GM18873 (cell line): ENCODE measurements around the gene ASB16.
"Not testable (repeated sequence)": the region's sequence is repeated elsewhere in the genome, so short reads cannot be mapped to it uniquely, and the experiment has no call there.

ENCODE experiments used
- ATAC-seq: cut with Tn5 transposase; IDR thresholded peaks from one replicate; pipeline ENCODE4 v1.9.1; 2021; ENCODE audit warnings: mild to moderate bottlenecking, moderate library complexity, moderate number of reproducible peaks; ENCODE audit not compliant: unreplicated experiment, low FRiP score

The ASB16 gene, protein sequence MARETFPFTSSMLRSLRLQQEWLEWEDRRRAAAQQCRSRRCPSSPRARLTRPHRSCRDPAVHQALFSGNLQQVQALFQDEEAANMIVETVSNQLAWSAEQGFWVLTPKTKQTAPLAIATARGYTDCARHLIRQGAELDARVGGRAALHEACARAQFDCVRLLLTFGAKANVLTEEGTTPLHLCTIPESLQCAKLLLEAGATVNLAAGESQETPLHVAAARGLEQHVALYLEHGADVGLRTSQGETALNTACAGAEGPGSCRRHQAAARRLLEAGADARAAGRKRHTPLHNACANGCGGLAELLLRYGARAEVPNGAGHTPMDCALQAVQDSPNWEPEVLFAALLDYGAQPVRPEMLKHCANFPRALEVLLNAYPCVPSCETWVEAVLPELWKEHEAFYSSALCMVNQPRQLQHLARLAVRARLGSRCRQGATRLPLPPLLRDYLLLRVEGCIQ

DNA sequence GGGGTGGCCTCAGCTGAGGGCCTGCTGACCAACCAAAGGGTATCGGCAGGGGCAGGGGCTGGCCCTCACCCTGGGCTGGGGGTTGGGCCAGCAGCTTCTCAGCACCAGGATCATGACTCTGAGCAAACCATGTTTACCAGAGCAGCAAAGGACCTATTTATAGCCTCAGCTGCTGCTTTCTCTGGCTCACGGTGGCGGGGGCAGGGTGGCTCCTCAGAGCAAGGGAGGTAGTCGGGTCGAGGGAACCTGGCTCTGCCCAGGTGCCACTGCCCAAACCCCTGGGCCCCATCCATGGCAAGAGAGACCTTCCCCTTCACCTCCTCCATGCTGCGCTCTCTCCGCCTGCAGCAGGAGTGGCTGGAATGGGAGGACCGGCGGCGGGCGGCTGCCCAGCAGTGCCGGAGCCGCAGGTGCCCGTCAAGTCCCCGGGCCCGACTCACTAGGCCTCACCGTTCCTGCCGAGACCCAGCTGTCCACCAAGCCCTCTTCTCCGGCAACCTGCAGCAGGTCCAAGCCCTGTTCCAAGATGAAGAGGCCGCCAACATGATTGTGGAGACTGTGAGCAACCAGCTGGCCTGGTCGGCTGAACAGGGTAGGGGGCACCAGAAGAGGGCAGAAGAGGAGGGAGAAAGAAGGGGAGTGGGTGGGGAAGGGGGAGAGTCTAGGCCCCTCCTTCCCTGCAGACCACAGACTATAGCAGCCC, at the start of gene ASB16:
ASB16 (plus strand) TSS at position 206 of the 703 bp plus-strand sequence; CDS start at position 292, 86 bp downstream.
- no peak for ATAC-seq

DNA sequence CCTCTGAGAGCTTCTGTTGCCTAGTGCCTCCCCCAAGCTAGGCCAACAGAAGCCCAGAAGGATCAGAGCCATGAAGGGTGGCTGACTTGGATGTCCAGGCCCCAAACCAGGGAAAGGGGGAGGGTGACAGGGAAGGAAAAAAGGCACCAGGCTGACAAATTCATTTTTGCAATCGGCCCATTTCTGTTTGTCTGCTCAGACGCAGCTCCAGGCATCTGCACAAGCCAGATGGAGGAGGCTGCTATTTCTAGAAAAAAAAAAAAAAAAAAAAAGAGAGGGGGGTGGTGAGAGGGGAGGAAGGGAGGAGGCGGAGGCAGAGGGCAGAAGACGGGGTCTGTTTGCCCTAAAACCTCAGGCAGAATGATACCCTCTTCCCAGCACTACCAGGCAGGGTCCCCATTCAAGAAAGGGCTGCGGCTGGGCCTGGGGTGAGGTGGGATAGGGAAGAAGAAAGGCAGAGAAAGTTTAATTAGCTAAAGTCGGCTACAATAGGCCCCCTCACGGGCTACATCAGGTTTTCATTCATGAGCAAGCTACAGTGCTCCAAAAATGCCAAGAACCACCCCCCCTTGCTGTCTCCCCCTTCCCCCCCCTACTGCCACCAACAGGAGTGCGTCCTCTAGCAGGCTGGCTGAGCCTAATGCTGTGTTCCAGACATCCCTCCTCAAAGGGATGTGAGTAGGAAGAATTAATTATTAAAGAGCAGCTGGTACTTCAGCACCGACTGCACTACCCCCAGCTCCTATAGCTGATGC, 49.5 kb upstream of the ASB16 start:
- no peak for ATAC-seq

DNA sequence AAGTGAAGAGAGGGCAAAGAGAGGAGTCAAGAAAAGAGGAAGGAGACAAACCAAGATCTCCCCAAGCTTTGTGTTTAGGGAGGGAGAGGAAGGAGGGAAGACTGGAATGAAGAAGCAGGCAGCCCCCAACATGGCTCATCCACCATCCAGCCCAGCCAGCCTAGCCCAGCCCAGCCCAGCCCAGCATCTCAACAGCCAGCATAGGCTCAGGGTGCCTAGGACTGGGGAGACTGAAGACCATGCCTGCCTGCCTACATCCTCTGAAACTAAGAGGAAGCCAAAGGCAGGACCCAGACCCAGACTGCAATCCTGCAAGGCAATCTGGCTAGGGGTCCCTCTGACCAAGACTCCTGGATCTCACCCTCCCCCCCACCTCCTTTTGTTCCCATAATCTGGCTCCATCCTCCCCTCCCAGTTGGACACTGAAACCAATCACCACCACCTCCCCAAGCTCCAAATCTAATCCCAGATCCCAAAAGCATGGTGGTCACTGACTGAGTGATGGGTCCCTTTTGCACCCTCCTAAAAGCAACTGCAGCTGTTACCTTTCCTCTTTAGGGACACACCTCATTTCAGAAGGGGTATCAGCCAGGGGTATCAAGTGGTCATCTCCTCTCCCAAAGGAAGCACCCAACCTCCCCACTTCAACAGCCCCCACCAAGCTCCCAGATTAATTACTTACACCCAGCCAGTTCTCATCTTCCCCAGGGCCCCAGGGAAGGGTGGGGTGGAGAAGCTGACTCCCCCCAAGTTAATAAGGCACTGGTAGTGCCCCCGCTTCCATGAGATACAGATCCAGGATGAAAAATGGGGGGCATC, 48.3 kb upstream of the ASB16 start:
- no peak for ATAC-seq

DNA sequence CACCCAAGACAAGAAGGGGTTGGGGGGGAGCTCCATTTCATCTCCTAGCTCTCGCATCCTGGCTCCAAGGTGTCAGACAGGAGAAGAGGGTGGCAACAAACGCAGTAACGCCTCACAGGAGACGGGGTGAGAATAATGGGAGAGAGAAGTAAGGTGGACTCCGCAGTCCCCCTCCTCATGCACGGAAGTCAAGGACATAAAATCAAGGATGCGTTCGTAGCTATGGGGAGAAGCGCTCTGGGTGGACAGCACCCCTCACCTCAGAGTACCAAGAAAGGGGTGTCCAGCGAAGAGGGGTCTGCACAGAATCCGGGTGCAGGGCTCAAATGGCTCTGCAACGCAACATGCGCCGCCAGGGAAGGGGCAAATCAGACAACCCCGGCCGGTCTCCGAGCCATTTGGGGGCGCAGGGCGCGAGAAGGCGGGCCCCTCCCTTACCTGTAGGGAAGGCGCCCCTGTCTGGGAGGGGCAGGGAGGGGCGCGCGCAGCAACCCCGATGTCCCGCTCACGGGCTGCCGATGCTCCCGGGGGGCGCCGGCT, 47.6 kb upstream of the ASB16 start:
- ATAC-seq, result peak; percentile 12

DNA sequence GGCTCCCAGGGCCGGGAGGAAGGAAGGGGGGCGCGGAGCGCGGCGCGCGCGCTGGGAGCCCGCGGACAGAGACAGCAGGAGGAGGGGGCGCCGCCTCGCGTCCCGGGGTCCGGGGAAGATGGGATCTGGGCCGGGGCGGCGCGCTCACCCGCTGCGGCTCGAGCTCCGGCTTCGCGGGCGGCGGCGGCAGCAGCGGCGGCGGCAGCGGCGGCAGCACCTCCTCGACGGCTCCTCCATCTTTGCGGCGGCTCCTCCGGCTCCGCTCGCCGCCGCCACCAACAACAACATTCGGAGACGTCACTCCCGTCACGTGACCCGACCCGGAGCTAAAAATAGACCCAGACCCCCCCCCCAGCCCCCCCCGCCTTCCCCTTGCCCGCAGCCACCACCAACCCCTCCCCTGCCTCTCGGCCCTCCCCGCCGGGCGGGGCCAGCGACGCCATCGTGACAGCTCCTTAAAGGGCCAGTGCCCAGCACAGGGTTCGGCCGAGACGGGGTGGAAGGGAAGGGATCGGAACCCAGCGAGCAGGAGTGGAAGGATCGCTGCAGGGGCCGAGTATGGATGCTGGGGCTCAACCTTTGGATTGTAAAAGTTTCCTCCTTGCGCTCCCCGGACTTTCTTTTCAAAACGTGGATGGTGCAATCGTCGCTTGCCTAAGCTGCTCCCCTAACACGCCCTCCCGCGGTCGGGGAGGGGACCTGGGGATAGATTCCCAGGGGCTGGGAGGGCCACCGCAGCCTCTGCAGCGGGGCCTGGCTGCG, 47.0 kb upstream of the ASB16 start, which contains the start of gene HDAC5:
HDAC5 (minus strand) TSS at position 286 of the 762 bp plus-strand sequence. CDS start 6,126 bp downstream, outside the sequence.
- peak; percentile 79 for ATAC-seq

DNA sequence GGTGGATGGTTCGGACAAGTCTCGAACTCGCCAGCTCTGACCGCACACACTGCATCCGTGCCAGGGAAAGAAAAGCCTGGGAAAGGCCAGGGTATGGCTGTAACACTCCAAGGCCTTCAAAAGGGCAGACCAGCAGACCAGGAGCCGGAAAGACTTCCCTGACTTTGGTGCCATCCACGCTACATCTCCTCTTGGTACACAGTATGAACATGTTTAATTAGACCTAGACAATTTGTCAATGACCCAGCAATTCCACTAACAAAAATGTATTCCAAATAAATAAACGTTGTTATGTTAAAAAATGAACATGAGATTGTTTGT, 46.4 kb upstream of the ASB16 start:
- no peak for ATAC-seq

DNA sequence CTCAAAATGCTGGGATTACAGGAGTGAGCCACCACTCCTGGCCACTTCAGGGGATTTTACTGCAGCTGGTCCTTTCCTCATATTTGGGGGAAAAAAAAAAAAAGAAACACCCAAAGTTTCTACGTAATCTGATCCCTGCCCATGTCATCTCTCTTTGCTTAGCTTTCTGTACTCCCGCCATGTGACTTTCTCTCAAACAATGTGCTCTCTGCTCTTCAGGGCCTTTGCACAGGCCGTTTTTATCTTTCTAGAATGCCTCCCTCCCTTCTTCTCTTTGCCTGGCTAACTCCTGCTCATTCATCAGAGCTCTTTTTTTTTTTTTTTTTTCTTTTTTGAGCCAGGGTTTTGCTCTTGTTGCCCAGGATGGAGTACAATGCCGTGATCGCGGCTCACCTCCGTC, 42.1 kb upstream of the ASB16 start:
- ATAC-seq, result no peak

DNA sequence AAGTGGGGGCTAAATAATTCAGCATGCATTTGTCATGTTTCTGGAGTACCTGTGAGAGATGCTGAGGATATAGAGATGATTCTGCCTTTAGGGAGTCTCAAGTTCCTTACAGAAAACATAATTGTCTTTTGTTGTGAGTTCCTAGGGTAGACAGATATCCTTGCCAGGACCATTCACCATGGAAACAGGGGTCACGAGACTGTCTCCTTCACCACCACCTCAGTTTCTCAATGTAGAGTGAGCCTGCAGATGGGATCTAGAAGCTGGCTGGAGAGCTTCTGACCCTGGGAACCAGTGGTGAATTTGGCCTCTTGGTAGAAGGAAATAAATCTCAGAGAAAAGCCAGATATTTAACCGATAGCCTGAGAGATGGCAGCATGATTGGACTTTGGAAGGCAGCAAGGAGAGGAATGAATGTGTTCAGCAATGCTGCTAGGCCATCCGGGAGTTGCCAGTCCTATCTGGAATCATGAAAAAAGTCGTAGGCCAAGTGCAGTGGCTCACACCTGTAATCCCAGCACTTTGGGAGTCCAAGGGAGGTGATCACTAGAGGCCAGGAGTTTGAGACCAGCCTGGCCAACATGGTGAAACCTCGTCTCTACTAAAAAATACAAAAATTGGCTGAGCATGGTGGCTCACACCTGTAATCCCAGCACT, 39.7 kb upstream of the ASB16 start:
- no peak for ATAC-seq

DNA sequence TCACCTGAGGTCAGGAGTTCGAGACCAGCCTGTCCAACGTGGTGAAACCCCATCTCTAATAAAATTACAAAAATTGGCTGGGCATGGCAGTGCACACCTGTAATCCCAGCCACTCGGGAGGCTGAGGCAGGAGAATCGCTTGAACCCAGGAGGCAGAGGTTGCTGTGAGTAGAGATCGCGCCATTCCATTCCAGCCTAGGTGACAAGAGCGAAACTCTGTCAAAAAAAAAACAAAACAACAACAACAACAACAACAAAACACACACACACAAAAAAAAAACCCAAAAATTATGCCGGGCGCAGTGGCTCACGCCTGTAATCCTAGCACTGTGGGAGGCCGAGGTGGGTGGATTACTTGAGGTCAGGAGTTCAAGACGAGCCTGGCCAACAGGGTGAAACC, 39.1 kb upstream of the ASB16 start:
- ATAC-seq, result not testable (repeated sequence)

DNA sequence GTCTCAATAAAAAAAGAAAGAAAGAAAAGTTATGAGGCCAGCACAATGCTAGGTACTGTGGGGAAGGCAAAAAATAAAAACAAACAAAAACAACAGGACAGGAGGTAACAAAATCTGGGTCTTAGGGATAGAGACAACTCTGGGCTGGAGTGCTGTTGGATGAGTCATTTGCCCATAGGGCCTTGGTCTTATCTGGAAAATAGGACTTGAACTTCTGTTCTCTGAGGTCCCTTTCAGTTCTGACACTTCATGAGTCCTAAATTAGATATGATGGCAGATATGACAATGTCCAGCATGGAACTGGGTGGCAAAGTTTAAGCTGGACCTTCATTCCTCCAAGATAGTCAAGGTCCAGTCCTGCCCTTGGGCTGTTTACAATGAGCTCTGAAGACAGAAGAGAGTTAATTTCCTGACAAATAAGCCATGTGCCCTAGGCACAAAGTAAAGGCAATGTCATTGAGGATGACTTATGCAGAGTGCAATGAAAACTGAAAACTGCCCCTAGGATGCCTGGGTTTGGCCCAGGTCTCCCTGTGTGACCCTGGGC, 38.2 kb upstream of the ASB16 start:
- no peak for ATAC-seq

DNA sequence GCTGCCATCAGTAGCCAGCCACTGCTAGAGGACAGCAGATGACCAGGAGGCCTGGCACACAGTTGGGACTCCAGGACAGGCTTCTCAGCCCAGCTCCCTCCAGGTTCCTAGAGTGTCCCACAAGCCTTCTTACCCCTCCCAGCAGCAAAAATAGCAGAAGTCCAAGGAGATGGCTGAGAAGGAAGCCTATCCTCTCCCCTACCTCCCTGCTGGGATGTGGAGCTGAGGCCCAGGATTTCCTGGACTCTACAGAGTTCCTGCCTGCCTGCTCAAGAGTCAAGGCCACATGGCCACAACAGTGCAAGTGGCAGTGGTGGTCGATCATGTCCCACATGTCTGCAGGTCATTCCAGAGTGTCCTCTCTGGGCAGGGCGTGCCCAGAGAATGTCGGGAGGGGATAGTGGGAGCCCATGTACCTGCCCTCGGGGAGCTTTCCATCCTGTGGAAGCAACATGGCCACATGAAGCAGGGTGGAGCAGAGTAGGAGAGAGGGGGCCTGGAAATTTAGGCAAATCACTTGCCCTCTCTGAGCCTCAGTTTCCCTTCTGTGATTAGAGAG, 36.5 kb upstream of the ASB16 start:
- ATAC-seq, result no peak

DNA sequence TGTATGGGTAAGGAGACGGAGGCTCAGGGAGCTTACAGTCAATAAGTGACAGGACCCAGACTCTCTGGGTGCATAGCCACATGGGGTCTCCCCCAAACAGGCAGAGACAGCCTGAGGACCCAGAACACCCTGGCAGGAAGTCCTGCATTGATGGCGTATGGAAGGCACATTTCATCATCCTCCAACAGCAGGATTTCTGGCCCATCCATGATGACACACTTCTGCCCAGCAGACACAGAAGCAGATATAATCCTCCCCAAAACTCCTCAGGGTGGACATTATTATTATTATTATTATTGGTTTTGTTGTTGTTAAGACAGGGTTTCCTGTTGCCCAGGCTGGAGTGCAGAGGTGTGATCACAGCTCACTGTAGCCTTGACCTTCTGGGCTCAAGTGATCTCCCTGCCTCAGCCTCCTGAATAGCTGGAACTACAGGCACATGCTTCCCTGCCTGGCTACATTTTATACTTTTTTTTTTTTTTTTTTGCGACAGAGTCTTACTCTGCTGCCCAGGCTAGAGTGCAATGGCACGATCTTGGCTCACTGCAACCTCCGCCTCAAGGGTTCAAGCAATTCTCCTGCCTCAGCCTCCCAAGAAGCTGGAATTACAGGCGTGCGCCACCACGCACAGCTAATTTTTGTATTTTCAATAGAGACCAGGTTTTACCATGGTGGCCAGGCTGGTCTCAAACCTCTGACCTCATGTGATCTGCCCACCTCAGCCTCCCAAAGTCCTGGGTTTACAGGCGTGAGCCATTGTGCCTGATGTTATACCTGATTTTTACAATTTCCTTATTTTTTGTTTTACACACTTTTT, 35.5 kb upstream of the ASB16 start:
- ATAC-seq, result no peak

DNA sequence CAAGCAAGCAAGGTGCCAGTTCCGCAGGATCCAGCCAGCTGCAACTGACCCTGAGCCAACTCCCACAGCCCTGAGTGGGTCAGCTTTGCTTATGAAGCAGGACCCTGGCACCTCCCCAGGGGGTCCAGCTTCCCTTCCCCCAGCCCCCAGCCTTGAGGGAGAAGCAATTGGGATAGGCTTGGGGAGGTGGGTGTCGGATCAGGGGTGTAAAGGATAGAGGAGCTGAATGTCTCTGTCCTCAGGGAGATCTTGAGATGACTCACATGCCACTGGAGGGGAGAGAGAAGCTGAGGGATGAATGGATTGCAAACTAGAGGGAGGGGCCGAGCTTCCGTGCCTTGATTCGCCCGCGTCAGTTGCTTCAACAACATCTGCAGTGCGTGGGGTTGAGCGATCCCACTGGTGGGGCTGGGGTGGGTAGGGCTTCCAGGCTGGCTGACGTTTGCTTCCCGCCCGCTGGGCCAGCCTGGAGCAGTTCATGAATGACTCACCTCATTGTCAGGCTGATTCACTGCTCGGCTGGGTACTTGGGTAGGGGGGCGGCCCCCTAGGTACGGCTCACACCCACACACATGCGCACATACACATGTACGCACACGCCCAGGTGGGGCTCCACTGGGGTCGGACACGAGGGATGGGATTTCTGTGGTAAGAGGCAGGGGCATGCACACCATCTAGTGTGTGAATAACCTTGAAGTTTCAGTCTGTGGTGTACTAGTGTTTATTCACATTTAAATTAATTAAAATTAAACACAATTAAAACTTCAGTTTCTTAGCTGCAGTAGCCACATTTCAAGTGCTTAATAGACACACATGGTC, 32.4 kb upstream of the ASB16 start:
- ATAC-seq, result no peak

DNA sequence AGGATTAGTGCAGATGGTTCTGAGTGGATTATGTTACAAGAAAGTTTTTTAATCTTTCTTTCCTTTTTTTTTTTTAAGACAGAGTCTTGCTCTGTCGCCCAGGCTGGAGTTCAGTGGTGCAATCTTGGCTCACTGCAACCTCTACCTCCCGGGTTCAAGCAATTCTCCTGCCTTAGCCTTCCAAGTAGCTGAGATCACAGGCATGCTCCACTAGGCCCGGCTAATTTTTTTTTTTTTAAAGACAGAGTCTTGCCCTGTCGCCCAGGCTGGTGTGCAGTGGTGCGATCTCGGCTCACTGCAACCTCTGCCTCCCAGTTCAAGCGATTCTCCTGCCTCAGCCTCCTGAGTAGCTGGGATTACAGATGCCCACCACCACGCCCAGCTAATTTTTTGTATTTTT, 26.6 kb upstream of the ASB16 start:
- not testable (repeated sequence) for ATAC-seq

DNA sequence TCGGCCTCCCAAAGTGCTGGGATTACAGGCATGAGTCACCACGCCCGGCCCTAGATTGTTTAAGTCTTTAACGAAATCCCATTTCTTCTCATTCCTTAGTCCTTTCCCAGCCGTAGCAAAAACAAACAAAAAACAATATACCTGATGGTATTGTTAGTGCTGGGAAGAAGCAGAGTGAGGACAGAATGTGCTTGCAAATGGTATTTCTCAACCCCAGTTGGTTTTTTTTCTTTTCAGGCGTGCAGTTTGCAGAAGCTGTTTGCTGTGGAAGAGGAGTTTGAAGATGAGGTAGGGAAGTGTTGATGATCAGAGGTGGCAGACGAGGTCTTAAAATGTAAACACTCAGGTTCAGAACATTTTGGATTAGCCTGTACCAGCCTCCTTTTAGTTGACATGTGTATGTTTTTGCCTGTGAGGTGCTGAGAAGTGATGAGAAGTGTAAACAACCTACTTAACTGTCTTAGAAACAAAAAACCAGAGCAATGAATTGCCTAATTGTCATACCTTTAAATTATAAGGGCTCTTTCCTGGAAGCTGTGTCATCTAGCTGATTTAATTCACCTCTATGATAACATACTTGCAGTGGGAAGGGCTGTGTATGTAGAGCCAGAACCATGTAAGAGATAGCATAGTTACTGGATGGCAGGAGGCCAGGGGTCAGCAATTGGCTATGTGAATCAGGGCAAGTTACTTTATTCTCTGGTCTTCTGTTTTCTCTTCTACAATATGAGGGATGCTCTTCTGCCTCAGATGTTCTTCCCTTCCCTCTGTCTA, 25.4 kb upstream of the ASB16 start:
- ATAC-seq, result no peak
